Activated T-helper 1 cell treated with anti-CD3 and anti-CD28 coated beads, Interleukin-12 subunit alpha, Interleukin-12 subunit beta, Interleukin-2, Interleukin-4 antibody, amounts not matched to agents 30 ng/mL and 10 ng/mL and 1 ng/mL, durations not matched to agents 14 hours and 24 hours and 36 hours (primary cell): Measurements from ENCODE around the gene MAPK11. TPM values are rescaled to one million over a fixed set of nuclear protein-coding genes. Genes with fewer than 3 reads are reported as not detected.

Experiments used
- DNase-seq: peaks from one replicate; pipeline ENCODE4 v3.0.0; 2021; ENCODE audit warnings: low spot score
- H3K27ac Mint-ChIP-seq: one replicate; pipeline ENCODE4 v1.8.0; 2021; ENCODE audit warnings: mild to moderate bottlenecking, mixed read lengths
- H3K27me3 Mint-ChIP-seq: one replicate; pipeline ENCODE4 v1.8.0; 2022; ENCODE audit warnings: mild to moderate bottlenecking, moderate library complexity, mixed read lengths; ENCODE audit not compliant: insufficient read depth
- H3K36me3 Mint-ChIP-seq: one replicate; pipeline ENCODE4 v1.8.0; 2021; ENCODE audit warnings: low read depth, mixed read lengths
- H3K4me1 Mint-ChIP-seq: one replicate; pipeline ENCODE4 v1.8.0; 2021; ENCODE audit warnings: low read depth, mixed read lengths
- H3K4me3 Mint-ChIP-seq: one replicate; pipeline ENCODE4 v1.8.0; 2021; ENCODE audit warnings: mild to moderate bottlenecking, moderate library complexity, mixed read lengths
- H3K9me3 Mint-ChIP-seq: one replicate; pipeline ENCODE4 v1.8.0; 2021; ENCODE audit warnings: mixed read lengths
- intact Hi-C: fragments of 100-400 bp; cut with micrococcal nuclease; formaldehyde crosslinking; loops from one replicate; pipeline ENCODE4 v1.15.1; 2024
- total RNA-seq: library from RNA; stranded (reverse); gene quantifications from 2 replicates; pipeline ENCODE4 v1.2.3, GENCODE V29; 2022

Gene MAPK11
- total RNA-seq, 1 donor from 2014 or later, result 28.9 TPM

DNA sequence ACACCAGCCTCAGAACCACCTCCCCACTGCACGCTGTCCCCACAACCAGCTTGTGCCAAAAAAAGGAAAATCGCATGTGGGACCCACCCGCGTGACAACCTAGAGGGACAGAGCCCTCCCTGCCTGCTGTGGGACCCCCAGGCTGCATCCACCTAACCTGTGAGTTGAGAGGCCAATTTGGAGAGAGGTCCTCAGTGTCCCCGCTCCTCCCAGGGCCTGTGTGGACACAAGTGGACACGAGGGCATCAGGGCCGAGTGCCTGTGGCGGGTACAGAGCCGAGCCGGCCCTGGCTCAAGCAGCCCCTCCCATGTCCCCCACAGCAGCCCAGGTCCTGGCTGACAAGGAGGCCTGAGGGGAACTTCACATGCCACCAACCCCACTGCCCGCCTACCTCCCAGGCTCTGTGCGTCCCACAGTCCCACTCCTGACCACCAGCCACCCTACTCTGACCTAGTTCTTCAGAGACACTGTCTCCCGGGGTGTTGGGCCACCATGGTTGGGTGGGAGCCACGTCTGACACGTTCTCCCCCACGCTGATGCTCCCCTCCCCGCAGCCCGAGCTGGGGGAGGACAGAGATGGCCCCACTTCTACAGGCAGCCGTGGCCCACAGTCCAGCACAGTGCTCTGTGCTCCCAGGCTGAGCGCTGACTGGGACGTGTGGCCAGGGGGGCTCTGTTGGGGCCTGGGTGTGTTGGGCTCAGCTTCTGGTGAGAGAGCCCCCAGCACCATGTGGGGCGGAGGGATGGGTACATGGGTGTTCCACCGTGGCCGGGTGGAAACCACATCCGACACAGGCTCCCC lies 50.2 kb downstream of the MAPK11 start:
- H3K27ac Mint-ChIP-seq, result no peak overlapping the region
- H3K27me3 Mint-ChIP-seq, result no peaks in the 10 kb centered on the region
- intact Hi-C loops, result no loop called here
- no peaks in the 10 kb centered on the region for H3K9me3 Mint-ChIP-seq
- H3K4me3 Mint-ChIP-seq, result no peak overlapping the region
- DNase-seq, result no peak
- H3K36me3 Mint-ChIP-seq, result peaks cover 31% of the 10 kb centered on the region
- no peaks in the 10 kb centered on the region for H3K4me1 Mint-ChIP-seq

- H3K9me3 Mint-ChIP-seq, result no peaks in the 10 kb centered on the region
- no peak overlapping the region for H3K4me3 Mint-ChIP-seq
- no peak for DNase-seq
- peaks cover 32% of the 10 kb centered on the region for H3K36me3 Mint-ChIP-seq
- no peaks in the 10 kb centered on the region for H3K27me3 Mint-ChIP-seq
- intact Hi-C loops, result no loop called here
- no peaks in the 10 kb centered on the region for H3K4me1 Mint-ChIP-seq
- H3K27ac Mint-ChIP-seq, result no peak overlapping the region
These were observed 51.0 kb downstream of the MAPK11 start for GRCh38 chr22:50218996-50219727.

DNA sequence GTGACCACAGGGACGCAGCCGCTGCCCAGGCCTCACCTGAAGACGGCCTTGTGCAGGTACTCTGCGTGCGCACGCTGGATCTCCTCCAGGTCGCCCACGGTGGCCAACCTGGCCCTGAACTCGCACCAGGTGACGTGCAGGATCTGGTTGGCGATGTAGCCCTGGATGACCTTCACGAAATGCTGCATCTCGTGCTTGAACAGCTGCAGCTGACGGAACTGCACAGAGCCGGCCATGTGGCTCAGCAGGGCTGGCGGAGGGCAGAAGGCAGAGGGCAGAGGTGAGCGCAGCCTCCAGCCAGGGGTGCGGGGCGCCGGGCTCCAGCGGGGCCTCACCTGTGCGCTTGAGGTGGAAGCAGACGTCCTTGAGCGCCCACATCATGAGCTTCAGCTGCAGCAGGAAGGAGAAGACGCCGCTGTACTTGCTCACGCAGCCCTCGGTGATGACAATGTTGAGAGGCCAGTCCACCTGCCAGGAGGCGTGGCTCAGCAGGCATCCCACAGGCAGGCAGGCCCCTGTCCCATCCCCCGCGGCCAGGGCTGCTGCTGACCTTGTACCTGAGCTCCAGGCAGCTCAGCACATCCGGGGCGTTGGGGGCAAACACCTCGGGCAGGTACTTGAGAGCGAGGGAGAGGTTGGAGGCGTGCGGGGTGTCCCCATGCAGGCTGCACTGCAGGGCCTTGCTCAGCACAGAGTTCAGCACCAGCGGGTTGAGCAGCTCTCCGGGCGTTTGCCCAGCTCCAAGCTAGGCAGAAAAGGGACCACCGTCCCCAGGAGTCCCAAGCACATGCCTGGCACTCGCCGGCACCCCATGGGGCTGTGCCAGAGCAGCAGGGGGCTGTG lies 51.8 kb downstream of the MAPK11 start:
- H3K27ac Mint-ChIP-seq, result no peak overlapping the region
- H3K4me3 Mint-ChIP-seq, result no peak overlapping the region
- peaks cover 28% of the 10 kb centered on the region for H3K36me3 Mint-ChIP-seq
- DNase-seq, result no peak
- intact Hi-C loops, result no loop called here
- no peaks in the 10 kb centered on the region for H3K27me3 Mint-ChIP-seq
- no peaks in the 10 kb centered on the region for H3K4me1 Mint-ChIP-seq
- H3K9me3 Mint-ChIP-seq, result no peaks in the 10 kb centered on the region

DNA sequence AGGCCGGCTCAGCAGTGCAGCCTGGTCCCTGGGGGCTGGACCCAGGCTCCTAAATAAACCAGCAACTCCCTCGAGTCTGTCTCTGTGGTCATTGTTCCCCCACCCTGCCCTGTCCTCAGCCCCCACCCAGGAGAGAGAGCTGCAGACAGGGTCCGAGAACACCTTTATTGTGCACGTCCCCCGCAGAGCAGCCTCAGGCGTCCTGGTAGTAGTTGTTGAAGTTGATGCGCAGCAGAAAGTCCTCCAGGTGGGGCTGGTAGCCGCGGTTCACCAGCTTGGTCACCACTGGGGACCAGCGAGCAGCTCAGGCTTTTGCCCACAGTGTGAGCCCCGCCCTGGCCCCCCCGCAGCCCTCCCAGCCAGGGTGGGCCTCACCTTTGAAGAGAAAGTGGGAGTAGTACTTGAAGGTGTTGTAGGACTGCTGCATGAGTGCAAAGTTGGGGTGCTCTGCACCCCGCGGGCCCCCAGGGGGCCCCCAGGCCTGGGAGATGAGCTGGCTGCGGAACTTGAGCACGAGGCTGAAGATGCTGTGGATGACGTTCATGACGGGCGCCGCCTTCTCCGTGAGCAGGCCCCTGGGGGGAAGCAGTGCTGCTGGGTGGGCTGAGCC lies 52.5 kb downstream of the MAPK11 start:
- intact Hi-C loops, result no loop called here
- no peaks in the 10 kb centered on the region for H3K27me3 Mint-ChIP-seq
- H3K27ac Mint-ChIP-seq, result no peak overlapping the region
- DNase-seq, result no peak
- H3K4me3 Mint-ChIP-seq, result no peak overlapping the region
- peaks cover 26% of the 10 kb centered on the region for H3K36me3 Mint-ChIP-seq
- H3K9me3 Mint-ChIP-seq, result no peaks in the 10 kb centered on the region
- H3K4me1 Mint-ChIP-seq, result no peaks in the 10 kb centered on the region

DNA sequence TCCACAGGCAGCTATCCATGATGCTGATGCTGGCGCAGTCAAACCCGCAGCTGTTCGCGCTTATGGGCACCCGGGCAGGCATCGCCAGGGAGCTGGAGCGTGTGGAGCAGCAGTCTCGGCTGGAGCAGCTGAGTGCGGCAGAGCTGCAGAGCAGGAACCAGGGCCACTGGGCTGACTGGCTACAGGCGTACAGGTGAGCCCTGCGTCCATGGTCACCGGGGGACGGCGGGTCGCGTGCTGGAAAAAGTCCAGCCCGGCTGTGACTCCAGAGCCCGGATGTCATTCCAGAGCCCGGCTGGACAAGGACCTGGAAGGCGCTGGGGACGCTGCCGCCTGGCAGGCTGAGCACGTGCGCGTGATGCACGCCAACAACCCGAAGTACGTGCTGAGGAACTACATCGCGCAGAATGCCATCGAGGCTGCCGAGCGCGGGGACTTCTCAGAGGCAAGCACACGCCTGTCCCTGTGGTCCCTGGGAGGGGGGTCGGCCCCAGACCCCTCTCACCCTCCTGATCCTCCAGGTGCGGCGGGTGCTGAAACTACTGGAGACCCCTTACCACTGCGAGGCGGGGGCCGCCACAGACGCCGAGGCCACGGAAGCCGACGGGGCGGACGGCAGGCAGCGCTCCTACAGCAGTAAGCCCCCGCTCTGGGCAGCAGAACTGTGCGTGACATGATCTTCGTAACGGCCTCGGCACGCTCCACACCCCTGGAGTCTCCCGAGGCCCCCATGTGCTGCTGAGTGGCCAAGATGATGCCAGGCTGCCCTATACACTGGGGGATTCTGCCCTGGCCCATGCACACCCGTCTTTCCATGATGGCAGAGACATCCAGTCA lies 53.3 kb downstream of the MAPK11 start:
- Mint-ChIP-seq H3K27ac (no peak overlapping the region), H3K4me3 (no peak overlapping the region), H3K27me3 (no peaks in the 10 kb centered on the region), H3K36me3 (peaks cover 28% of the 10 kb centered on the region), H3K4me1 (no peaks in the 10 kb centered on the region), H3K9me3 (no peaks in the 10 kb centered on the region)
- no peak for DNase-seq
- intact Hi-C loops, result no loop called here

DNA sequence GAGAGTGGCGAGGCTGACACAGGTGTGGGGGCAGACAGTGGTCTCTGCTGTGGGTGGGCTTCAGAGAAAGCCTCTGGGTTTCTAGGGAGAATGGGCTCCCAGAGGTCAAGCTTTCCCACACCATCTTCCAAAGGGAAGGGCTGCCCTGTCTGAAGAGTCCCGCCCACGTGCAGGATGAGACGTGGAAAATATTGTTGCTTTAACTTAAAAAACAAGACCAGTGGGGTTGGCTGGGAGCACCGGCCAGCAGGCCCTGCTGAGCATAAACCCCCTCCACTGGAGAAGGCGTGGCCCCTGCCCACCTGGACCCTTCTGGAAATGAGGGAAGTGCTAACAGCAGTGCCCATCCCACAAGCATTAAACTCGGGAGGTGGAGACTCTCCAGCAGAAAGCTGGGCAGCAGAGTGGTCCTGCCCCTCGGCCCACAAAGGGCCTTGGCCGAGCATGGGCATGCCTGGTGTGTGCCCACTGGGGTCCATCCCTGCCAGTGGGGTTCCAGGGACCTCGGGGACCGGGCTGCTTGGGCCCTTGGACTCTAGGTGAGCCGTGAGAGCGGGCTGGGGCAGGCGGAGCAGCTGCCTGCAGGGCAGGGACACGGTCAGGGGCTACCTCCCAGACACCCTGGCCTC lies 54.0 kb downstream of the MAPK11 start:
- H3K9me3 Mint-ChIP-seq, result no peaks in the 10 kb centered on the region
- H3K36me3 Mint-ChIP-seq, result peaks cover 29% of the 10 kb centered on the region
- no peak overlapping the region for H3K4me3 Mint-ChIP-seq
- no peaks in the 10 kb centered on the region for H3K27me3 Mint-ChIP-seq
- DNase-seq, result no peak
- intact Hi-C loops, result no loop called here
- H3K27ac Mint-ChIP-seq, result no peak overlapping the region
- no peaks in the 10 kb centered on the region for H3K4me1 Mint-ChIP-seq

DNA sequence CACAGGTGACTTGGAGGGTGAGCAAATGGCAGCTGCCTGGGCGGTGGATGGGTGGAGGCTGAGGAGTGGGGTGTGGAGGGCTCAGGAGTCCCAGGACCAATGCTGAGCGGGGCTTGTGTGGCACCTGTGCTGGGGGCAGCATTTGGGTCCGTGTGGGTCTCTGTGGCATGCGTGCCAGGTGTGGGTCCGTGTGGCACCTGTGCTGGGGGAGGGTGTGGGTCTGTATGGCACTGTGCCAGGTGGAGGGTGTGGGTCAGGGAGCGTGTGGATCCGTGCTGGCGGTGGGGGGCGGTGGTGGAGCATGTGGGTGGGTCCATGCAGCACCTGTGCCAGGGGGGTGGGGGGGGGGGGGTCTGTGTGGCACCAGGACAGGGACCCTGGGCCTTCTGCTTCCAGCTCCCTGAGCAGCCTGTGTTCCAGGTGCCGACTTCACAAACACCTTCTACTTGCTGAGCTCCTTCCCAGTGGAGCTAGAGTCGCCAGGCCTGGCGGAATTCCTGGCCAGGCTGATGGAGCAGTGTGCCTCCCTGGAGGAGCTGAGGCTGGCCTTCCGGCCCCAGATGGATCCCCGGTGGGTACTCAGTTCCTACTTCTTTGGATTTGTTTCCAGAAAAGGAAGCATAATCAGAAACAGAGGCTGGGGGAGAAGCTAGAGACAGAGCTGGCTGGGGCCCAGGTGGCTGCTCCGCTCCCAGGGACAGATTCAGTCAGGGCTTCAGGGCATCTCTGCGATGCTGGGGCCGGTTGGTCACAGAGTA lies 54.7 kb downstream of the MAPK11 start:
- Mint-ChIP-seq H3K9me3 (no peaks in the 10 kb centered on the region), H3K27ac (no peak overlapping the region), H3K4me3 (no peak overlapping the region), H3K4me1 (no peaks in the 10 kb centered on the region), H3K27me3 (no peaks in the 10 kb centered on the region), H3K36me3 (peaks cover 27% of the 10 kb centered on the region)
- no peak for DNase-seq
- intact Hi-C loops, result no loop called here

Other genes starting within 250 kb of the MAPK11 start
- not detected in 2 replicates for gene TTLL8, start 212.1 kb downstream of the MAPK11 start, total RNA-seq
- not detected in 2 replicates for gene MLC1, start 185.0 kb downstream of the MAPK11 start, total RNA-seq
- not detected in 2 replicates for gene MOV10L1, start 180.4 kb downstream of the MAPK11 start, total RNA-seq
- 0.36 and 0.64 TPM in 2 replicates for gene PANX2, start 99.6 kb downstream of the MAPK11 start, total RNA-seq
- 94.1 and 96.8 TPM in 2 replicates for gene TRABD, start 84.5 kb downstream of the MAPK11 start, total RNA-seq
- 23.7 and 25.9 TPM in 2 replicates for gene SELENOO, start 69.4 kb downstream of the MAPK11 start, total RNA-seq
- 52.1 and 54.6 TPM in 2 replicates for gene TUBGCP6, start 25.4 kb downstream of the MAPK11 start, total RNA-seq
- gene HDAC10, start 19.1 kb downstream of the MAPK11 start, total RNA-seq, result 67.4 and 68.1 TPM in 2 replicates
- 15.1 and 19.0 TPM in 2 replicates for gene MAPK12, start 8.7 kb downstream of the MAPK11 start, total RNA-seq
- gene PLXNB2, start 37.3 kb upstream of the MAPK11 start, total RNA-seq, result 8.9 and 10.2 TPM in 2 replicates
- 1.7 and 2.2 TPM in 2 replicates for gene DENND6B, start 56.6 kb upstream of the MAPK11 start, total RNA-seq
- 46.0 and 48.5 TPM in 2 replicates for gene PPP6R2, start 72.9 kb upstream of the MAPK11 start, total RNA-seq
- 113 and 116 TPM in 2 replicates for gene SBF1, start 204.7 kb upstream of the MAPK11 start, total RNA-seq
- gene ADM2, start 211.2 kb upstream of the MAPK11 start, total RNA-seq, result 4.2 and 4.9 TPM in 2 replicates
- 0.29 TPM in 1 of 2 replicates, not detected in the other for gene MIOX, start 216.5 kb upstream of the MAPK11 start, total RNA-seq
- 79.5 and 81.2 TPM in 2 replicates for gene LMF2, start 237.3 kb upstream of the MAPK11 start, total RNA-seq
- 133 and 134 TPM in 2 replicates for gene NCAPH2, start 237.8 kb upstream of the MAPK11 start, total RNA-seq